ENCODE results near the gene APCDD1. TPM values are rescaled to one million over a fixed set of nuclear protein-coding genes. Genes with fewer than 3 reads are reported as not detected.
A peak's percentile ranks its signal among the peaks of the same experiment; 100 is the strongest.

APCDD1 gene
- total and polyA plus RNA-seq, 2 experiments from 2014 or later = 30.8 to 51.2 TPM

GRCh38 chr18:10453261-10453805 lies 1.1 kb upstream of the APCDD1 start:
- DNase-seq (ENCODE audit: low read depth in 1 of 2, low spot score in 1 of 2) = peak in 1 of 2 donors; percentile 67
- no peak overlapping the region for H3K4me3 ChIP-seq
- peaks cover 12% of the 10 kb centered on the region for H3K27me3 ChIP-seq
- no peaks in the 10 kb centered on the region for H3K9me3 ChIP-seq (ENCODE audit: low read depth)
- no peak for TF ChIP-seq CTCF (IDR thresholded peaks at IDR 0.05; ENCODE audit: low read depth, low read length)
- H3K27ac ChIP-seq = no peak overlapping the region
- peaks cover 13% of the 10 kb centered on the region for H3K4me1 ChIP-seq (ENCODE audit: low read depth)
- H3K36me3 ChIP-seq = no peaks in the 10 kb centered on the region

- peak; percentile 36 to 56 for DNase-seq (ENCODE audit: low read depth in 1 of 2, low spot score in 1 of 2)
- Histone ChIP-seq H3K4me3 (peak overlapping the region; percentile 85), H3K27ac (peak overlapping the region; percentile 62), H3K4me1 (ENCODE audit: low read depth) (peaks cover 15% of the 10 kb centered on the region), H3K27me3 (peaks cover 12% of the 10 kb centered on the region), H3K36me3 (no peaks in the 10 kb centered on the region), H3K9me3 (ENCODE audit: low read depth) (no peaks in the 10 kb centered on the region)
- TF ChIP-seq CTCF (IDR thresholded peaks at IDR 0.05; ENCODE audit: low read depth, low read length) = no peak
These were observed 484 bp downstream of the APCDD1 start for GRCh38 chr18:10454681-10455557.

- no peak for TF ChIP-seq CTCF (IDR thresholded peaks at IDR 0.05; ENCODE audit: low read depth, low read length)
- DNase-seq (ENCODE audit: low read depth in 1 of 2, low spot score in 1 of 2) = no peak
- H3K4me1 ChIP-seq (ENCODE audit: low read depth) = peaks cover 15% of the 10 kb centered on the region
- no peak overlapping the region for H3K27ac ChIP-seq
- no peaks in the 10 kb centered on the region for H3K36me3 ChIP-seq
- peaks cover 12% of the 10 kb centered on the region for H3K27me3 ChIP-seq
- H3K9me3 ChIP-seq (ENCODE audit: low read depth) = no peaks in the 10 kb centered on the region
- peak overlapping the region; percentile 85 for H3K4me3 ChIP-seq
These were observed 1.5 kb downstream of the APCDD1 start for GRCh38 chr18:10455726-10456453.

- Histone ChIP-seq H3K36me3 (no peaks in the 10 kb centered on the region), H3K27ac (no peak overlapping the region), H3K9me3 (ENCODE audit: low read depth) (no peaks in the 10 kb centered on the region), H3K4me1 (ENCODE audit: low read depth) (peaks cover 15% of the 10 kb centered on the region), H3K4me3 (no peak overlapping the region), H3K27me3 (peaks cover 12% of the 10 kb centered on the region)
- no peak for DNase-seq (ENCODE audit: low read depth in 1 of 2, low spot score in 1 of 2)
- TF ChIP-seq CTCF (IDR thresholded peaks at IDR 0.05; ENCODE audit: low read depth, low read length) = no peak
These were observed 2.3 kb downstream of the APCDD1 start for GRCh38 chr18:10456718-10457117.

GRCh38 chr18:10457128-10457527 lies 2.7 kb downstream of the APCDD1 start:
- H3K27me3 ChIP-seq = peaks cover 12% of the 10 kb centered on the region
- no peaks in the 10 kb centered on the region for H3K36me3 ChIP-seq
- DNase-seq (ENCODE audit: low read depth in 1 of 2, low spot score in 1 of 2) = no peak
- H3K27ac ChIP-seq = no peak overlapping the region
- H3K4me1 ChIP-seq (ENCODE audit: low read depth) = peaks cover 15% of the 10 kb centered on the region
- H3K4me3 ChIP-seq = no peak overlapping the region
- H3K9me3 ChIP-seq (ENCODE audit: low read depth) = no peaks in the 10 kb centered on the region
- no peak for TF ChIP-seq CTCF (IDR thresholded peaks at IDR 0.05; ENCODE audit: low read depth, low read length)
